ENCODE results near the gene CEP170B. TPM values are rescaled to one million over a fixed set of nuclear protein-coding genes. Genes with fewer than 3 reads are reported as not detected.

The CEP170B gene
- total and polyA plus RNA-seq, 7 donors: 2.0 to 15.7 (median 6.3) TPM

- H3K27ac ChIP-seq: no peak overlapping the region
- no peak for DNase-seq
- H3K36me3 ChIP-seq (ENCODE audit: insufficient read depth in 1 of 2, low read depth in 1 of 2): no peaks in the 10 kb centered on the region
- H3K9me3 ChIP-seq: no peaks in the 10 kb centered on the region
- no peak for TF ChIP-seq CTCF (IDR thresholded peaks at IDR 0.05)
- no peak for ATAC-seq
- H3K4me1 ChIP-seq: no peaks in the 10 kb centered on the region
- H3K27me3 ChIP-seq (ENCODE audit: insufficient read depth in 3 of 3, low read length in 2 of 3): peaks cover 0 to 36% (median 12%) of the 10 kb centered on the region in 3 donors
- no peak overlapping the region for H3K4me3 ChIP-seq
- intact Hi-C loops (cut with DNase I): no loop called here
- WGBS, 3 donors: 61 to 70% (median 67%) methylated on average over 17 of the region's 17 CpGs
These were observed 63.5 kb downstream of the CEP170B start for GRCh38 chr14:104928391-104929133.

- H3K36me3 ChIP-seq (ENCODE audit: insufficient read depth in 1 of 2, low read depth in 1 of 2): no peaks in the 10 kb centered on the region
- no peak overlapping the region for H3K27ac ChIP-seq
- H3K27me3 ChIP-seq (ENCODE audit: insufficient read depth in 3 of 3, low read length in 2 of 3): peaks cover 0 to 42% (median 9%) of the 10 kb centered on the region in 3 donors
- intact Hi-C loops (cut with DNase I): no loop called here
- DNase-seq: no peak
- H3K4me1 ChIP-seq: no peaks in the 10 kb centered on the region
- ATAC-seq: no peak
- no peak for TF ChIP-seq CTCF (IDR thresholded peaks at IDR 0.05)
- 83 to 86% (median 85%) methylated on average over 15 of the region's 15 CpGs for WGBS, 3 donors
- no peak overlapping the region for H3K4me3 ChIP-seq
- no peaks in the 10 kb centered on the region for H3K9me3 ChIP-seq
These were observed 64.5 kb downstream of the CEP170B start for GRCh38 chr14:104929268-104930230.

- no peak for TF ChIP-seq CTCF (IDR thresholded peaks at IDR 0.05)
- DNase-seq (no peak), ATAC-seq (no peak)
- 66 to 74% (median 68%) methylated on average over 10 of the region's 10 CpGs for WGBS, 3 donors
- no peaks in the 10 kb centered on the region for H3K9me3 ChIP-seq
- H3K4me1 ChIP-seq: no peaks in the 10 kb centered on the region
- H3K36me3 ChIP-seq (ENCODE audit: insufficient read depth in 1 of 2, low read depth in 1 of 2): no peaks in the 10 kb centered on the region
- intact Hi-C loops (cut with DNase I): no loop called here
- no peak overlapping the region for H3K27ac ChIP-seq
- H3K4me3 ChIP-seq: no peak overlapping the region
- H3K27me3 ChIP-seq (ENCODE audit: insufficient read depth in 3 of 3, low read length in 2 of 3): peaks cover 0 to 52% (median 9%) of the 10 kb centered on the region in 3 donors
These were observed 65.6 kb downstream of the CEP170B start for GRCh38 chr14:104930526-104931303.

- Histone ChIP-seq H3K36me3 (ENCODE audit: insufficient read depth in 1 of 2, low read depth in 1 of 2) (no peaks in the 10 kb centered on the region), H3K4me3 (no peak overlapping the region), H3K27me3 (ENCODE audit: insufficient read depth in 3 of 3, low read length in 2 of 3) (peaks cover 0 to 52% (median 9%) of the 10 kb centered on the region in 3 donors), H3K27ac (no peak overlapping the region), H3K9me3 (no peaks in the 10 kb centered on the region), H3K4me1 (no peaks in the 10 kb centered on the region)
- ATAC-seq (no peak), DNase-seq (no peak)
- WGBS, 3 donors: 56 to 63% (median 62%) methylated on average over 8 to 9 of the region's 9 CpGs
- intact Hi-C loops (cut with DNase I): no loop called here
- no peak for TF ChIP-seq CTCF (IDR thresholded peaks at IDR 0.05)
These were observed 66.3 kb downstream of the CEP170B start for GRCh38 chr14:104931304-104931770.

Data from psoas muscle (tissue), 8 donors.